SK-N-MC (cell line): ENCODE measurements around the gene APOC3.

ENCODE experiments used
- DNase-seq: peaks from one replicate; pipeline ENCODE4 v3.0.0-alpha.2; 2011; ENCODE audit warnings: low read depth, low spot score
- H3K27ac ChIP-seq: fragments of 200-600 bp; sonication (generic); 2 replicates; pipeline ENCODE4 v1.5.1; 2016; ENCODE audit warnings: mixed run types
- H3K36me3 ChIP-seq: fragments of 200-600 bp; sonication (generic); 2 replicates; pipeline ENCODE4 v1.6.1; 2017; ENCODE audit warnings: antibody characterized with exemption, low read length, mixed read lengths; ENCODE audit not compliant: insufficient read depth
- H3K4me3 ChIP-seq: fragments of 200-600 bp; sonication (generic); 2 replicates; pipeline ENCODE4 v1.5.1; 2016
- H3K9ac ChIP-seq: fragments of 200-600 bp; sonication (generic); 2 replicates; pipeline ENCODE4 v1.8.0; 2017; ENCODE audit warnings: mixed run types, mixed read lengths; ENCODE audit not compliant: insufficient read length
- H3K9me3 ChIP-seq: fragments of 200-600 bp; sonication (generic); 2 replicates; pipeline ENCODE4 v1.6.1; 2017; ENCODE audit warnings: low read depth, mild to moderate bottlenecking, antibody characterized with exemption, low read length, moderate library complexity, mixed read lengths
- EZH2 ChIP-seq: fragments of 200-600 bp; sonication (generic); IDR thresholded peaks from one replicate; pipeline ENCODE4 v1.6.1; 2017; ENCODE audit warnings: antibody characterized with exemption
- FOXP2 ChIP-seq: optimal IDR thresholded peaks from 2 replicates; pipeline ENCODE3; 2011; ENCODE audit warnings: mild to moderate bottlenecking, moderate library complexity; ENCODE audit not compliant: insufficient read depth; ENCODE audit errors: extremely low read length, control extremely low read depth
- POLR2AphosphoS5 ChIP-seq: IDR thresholded peaks from 2 replicates; pipeline ENCODE4 v1.6.1; 2012; ENCODE audit warnings: mild to moderate bottlenecking, low read depth, low read length, borderline replicate concordance

APOC3 gene

DNA sequence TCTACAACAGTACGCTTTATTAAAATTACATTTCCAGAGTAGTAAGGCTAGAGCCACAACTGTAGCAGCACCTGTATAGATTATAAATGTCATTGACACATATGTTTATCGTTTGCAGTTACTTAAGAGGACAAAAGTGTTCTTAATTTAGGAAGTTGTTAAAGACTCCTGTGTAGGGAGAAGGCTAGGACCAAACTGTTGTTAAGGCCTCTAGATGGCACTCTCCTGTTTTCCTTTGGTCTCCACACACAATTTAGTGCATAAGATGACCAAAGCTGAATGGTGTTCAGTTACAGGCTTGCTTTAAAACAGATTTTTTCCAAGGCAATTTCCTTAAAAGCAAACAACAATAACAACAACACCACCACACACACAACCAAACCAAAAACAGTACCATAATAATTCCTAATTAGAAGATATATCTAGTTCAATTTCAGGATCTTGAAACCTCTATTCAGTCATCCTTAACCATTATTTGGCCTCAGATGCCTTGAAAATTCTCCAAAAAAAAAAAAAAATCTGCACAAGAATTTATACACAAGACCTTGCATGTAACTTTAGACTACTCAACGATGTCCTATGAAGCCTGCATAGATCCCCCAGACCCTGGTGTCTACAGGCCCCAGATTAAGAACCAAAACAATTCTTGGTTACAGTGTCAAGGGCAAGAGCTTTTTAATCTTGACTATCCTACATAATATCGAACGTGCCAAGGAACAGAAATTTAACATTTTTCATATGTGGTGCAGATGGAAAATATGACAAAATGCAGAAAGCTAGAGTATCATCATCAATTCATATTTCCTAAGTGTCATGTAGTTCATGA lies 50.3 kb downstream of the APOC3 start:
- TF ChIP-seq FOXP2 (no peak), EZH2 (no peak), POLR2AphosphoS5 (no peak)
- Histone ChIP-seq H3K36me3 (peaks cover 2% of the 10 kb centered on the region; the same call in 1 of the 2 replicates), H3K9me3 (no peaks in the 10 kb centered on the region), H3K4me3 (no peak overlapping the region), H3K27ac (no peak overlapping the region), H3K9ac (no peak overlapping the region)
- peak; percentile 32 for DNase-seq

DNA sequence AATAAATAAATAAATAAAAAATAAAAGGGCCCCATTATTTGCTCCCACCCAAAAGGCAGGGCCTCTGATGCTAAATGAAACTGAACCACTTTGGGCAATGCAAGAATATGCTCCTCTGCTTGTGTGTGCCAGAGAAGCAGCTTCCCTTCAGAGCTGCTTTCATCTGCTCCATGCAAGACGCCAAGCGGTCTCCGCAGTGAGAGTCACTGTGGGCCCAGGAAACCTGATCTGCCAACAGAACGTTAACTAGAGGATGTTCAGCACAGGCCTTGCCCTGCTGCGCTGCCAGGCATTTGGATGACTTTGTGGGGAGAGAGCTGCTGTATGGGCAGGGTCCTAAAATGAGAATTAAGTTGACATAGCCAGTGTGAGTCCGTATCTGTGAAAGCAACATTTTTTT lies 51.4 kb downstream of the APOC3 start:
- H3K9me3 ChIP-seq, result no peaks in the 10 kb centered on the region
- no peak for DNase-seq
- TF ChIP-seq EZH2 (no peak), POLR2AphosphoS5 (no peak), FOXP2 (no peak)
- no peak overlapping the region for H3K27ac ChIP-seq
- H3K4me3 ChIP-seq, result no peak overlapping the region
- H3K36me3 ChIP-seq, result no peaks in the 10 kb centered on the region
- H3K9ac ChIP-seq, result no peak overlapping the region

DNA sequence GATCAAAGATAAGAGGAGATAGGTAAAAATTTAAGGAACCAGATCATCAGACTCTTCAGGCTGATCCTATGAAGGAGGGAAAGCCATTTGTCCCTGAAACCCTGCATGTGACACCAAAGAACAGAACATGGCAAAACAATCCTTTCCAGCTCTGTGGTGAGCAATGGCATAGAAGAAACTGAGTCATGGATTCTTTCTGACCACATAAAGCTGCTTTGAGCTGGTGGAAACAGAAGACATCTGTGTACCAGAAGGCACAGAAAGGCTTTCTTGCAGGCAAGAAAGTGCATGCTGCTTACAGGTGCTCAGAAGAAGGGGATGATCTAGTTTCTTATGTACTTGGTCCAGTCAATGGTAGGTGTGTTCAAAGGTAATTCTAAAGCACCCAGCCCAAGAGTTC lies 52.7 kb downstream of the APOC3 start:
- H3K9me3 ChIP-seq, result no peaks in the 10 kb centered on the region
- DNase-seq, result no peak
- no peak overlapping the region for H3K9ac ChIP-seq
- no peak overlapping the region for H3K27ac ChIP-seq
- TF ChIP-seq FOXP2 (no peak), EZH2 (no peak), POLR2AphosphoS5 (no peak)
- no peak overlapping the region for H3K4me3 ChIP-seq
- H3K36me3 ChIP-seq, result no peaks in the 10 kb centered on the region
